DMS79 treated with DMSO at 0.1 percent for 48 hours (cell line): ENCODE data around the gene WDFY3.
"Not testable (repeated sequence)": the region's sequence is repeated elsewhere in the genome, so short reads cannot be mapped to it uniquely, and the experiment has no call there.

Experiments used
- DNase-seq: peaks from one replicate; lab custom pipeline; 2025; lab: John Stamatoyannopoulos, UW

The WDFY3 gene

DNA sequence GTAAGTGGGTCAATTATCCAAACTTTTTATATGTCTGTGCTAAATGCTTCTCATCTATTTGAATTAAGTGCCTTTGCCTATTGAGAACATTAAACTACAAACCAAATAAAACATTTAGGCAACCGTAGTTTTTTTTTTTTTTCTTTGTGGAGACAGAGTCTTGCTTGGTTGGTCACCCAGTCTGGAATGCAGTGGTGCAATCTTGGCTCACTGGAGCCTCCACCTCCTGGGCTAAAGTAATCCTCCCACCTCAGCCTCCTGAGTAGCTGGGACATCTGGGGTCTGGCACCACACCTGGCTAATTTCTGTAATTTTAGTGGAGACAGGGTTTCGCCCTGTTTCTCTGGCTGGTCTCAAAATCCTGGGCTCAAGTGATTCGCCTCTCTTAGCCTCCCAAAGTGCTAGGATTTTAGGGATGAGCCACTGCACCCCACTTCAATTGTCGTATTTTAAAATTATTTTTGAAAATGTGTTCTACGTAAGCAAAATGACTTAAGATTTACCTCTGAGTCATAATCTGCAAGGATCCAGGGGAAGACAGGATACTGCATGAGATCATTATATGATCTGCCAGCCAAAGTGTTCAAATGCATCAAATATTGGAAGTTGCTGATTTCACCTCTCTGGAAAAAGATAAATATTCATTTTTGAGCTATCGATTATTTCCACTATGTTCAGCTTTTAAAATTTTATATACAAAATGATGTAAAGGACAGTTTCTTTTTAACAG lies 257.9 kb downstream of the WDFY3 start:
- peak; percentile 69 for DNase-seq

DNA sequence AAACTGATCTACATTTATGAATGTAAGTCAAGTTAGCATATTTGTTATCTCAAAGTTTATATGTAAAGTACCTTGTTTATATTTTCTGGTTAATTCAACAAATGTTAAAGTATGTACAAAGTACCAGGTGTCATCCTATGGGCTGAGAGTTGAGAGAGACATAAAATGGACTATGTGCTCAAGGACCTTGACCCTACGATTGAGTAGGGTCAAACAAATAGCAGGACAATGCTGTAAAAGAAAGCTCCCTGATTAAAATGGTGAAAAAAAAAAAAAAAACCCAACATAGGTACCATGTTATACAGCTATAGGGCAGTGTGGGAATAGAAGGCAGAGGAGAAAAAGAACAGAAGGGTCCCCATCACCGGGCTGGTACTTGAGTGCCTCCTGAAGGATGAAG lies 260.2 kb downstream of the WDFY3 start:
- no peak for DNase-seq

DNA sequence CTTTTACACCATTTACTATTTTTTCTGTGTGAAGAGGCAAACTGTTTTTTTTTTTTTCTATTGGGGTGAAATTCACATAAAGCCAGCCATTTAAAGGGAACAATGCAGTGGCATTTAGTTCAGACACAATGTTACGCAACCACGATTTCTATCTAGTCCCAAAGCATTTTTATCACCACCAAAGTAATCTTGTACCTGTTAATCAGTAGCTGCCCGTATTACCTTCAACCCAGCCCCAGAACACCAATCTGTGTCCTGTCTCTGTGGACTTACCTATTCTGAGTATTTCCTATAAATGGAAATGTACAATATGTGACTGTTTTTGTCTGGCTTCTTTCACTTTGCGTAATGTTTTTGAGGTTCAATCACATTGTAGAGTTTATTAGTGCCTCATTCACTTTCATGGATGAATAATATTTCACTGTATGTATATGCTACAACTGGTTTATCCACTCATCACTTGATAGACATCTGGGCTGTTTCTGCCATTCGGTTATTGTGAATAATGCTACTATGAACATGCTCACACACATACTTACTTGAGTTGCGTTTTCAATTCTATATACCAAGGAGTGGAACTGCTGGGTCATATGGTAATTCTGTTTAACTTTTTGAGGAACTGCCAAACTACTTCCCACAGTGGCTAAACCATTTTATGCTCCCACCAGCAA lies 267.4 kb downstream of the WDFY3 start:
- DNase-seq, result no peak

DNA sequence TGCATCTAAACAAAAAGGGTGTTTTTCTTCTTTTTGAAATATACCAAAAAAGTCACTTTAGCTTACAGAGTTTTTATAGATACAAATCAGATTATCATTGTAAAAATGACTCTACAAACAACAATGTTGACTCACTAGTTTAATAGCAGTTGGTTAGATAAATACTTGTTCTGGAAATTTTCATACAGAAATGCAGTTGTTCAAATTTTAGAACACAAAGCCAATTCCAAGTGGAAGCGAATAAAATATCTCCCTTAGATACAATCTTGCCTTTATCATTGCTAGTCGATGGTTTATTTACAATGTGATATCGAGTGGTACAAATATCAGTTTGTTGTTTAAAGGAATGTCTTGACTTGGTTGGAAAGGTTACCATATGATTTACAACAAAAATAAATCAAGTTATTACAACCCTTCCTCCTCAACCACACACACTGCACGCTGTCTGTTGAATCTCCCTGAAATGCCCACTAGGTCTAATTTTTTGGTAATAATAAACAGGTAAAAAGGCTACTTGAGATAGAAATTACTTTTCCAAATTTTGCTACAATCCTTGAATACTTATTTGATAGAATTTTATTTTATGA lies 268.8 kb downstream of the WDFY3 start:
- no peak for DNase-seq

DNA sequence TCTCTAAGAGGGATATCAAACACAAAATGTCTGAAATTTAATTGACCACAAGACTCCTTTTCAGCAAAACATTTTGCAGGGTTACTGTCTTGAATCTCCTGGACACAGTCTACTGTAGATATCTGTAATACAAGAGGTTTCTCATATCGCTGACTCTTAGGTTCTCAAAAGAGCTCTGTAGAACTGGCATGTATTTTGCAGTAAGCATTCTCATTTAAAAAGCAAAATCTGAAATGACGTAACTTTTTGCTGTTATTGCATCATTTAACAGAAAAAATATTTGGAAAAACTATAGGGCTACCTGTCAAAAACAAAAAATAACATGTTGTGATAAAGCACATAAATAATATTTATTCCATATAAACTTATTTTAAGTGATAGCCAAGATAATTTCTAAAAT lies 269.3 kb downstream of the WDFY3 start:
- no peak for DNase-seq

DNA sequence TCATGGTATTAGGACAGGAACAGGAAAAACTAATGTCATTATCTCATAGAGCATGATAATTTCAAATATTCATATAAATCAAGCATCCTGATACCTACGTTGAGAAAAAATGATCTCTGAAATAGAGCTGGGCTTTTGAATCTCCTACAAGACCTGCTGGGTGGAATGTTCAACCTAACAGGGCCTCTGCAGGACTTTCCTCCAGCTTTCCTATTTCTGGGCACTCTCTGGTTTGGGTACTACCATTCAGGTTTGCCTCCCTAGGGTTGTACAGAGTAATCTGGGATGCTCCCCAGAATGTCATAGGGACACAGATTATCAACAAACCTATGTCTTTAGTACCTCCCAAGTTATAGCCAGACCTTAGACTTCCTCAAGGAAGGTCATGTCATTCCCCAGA lies 274.7 kb downstream of the WDFY3 start:
- DNase-seq, result no peak

DNA sequence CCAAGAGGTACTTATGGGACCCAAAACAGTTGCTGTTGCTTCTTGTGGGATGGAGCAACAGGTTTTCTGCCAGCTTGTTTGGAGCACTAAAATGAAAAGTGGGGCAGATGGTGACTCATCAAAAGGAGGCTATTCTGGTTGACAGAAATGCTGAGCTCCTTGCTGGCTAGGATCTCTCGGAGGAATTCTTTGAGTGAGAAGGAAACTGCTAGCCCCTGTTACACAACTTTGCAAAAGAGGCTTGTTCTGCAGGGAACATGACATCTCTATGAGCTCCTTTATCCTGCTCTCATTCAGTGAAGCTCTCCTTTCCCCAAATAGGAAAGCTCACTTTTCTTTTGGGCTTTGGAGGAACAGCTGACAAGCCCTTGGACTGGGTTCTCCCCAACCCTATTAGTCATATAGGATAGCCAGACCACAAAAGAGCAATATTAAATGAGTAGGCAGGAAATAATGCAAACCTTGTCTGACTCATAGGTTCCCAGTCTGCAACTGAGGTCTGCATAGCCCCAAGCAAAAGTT lies 275.3 kb downstream of the WDFY3 start:
- DNase-seq, result no peak

DNA sequence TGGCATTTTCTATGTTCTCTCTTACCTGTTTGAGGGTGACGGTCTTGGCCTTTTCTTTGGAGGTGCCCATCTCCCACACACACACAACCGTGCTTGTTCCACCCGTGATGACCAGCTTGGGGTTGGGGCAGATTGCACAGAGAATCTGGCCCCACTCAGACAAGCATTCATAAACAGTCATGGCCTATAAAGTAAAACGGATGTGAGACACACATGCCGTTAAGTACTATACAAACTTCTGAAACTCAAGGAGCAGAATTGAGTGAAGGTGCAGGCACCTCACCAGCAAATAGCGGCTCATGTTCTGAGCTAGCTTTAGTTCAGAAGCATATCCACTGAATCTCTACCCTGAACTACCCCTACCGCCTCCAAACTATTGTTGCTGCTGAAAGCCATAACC lies 276.0 kb downstream of the WDFY3 start:
- DNase-seq, result no peak

DNA sequence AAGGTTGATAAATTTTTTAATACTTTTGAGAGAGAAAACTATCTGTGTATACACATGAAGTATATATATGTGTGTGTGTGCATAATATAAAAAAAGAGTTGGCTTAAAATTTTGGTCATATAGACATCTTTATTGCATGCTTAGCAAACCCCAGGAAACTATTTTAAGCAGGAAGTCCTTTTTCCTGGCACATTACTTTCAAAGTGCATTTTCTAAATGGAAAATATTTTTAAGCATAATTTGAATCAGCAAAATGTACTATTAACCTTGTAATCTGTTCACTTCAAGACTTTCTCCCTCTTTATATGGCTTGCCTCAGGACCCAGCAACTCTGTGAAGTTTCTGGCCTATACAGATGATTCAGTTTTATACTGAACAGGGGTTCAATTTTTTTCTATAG lies 277.3 kb downstream of the WDFY3 start:
- DNase-seq, result no peak

DNA sequence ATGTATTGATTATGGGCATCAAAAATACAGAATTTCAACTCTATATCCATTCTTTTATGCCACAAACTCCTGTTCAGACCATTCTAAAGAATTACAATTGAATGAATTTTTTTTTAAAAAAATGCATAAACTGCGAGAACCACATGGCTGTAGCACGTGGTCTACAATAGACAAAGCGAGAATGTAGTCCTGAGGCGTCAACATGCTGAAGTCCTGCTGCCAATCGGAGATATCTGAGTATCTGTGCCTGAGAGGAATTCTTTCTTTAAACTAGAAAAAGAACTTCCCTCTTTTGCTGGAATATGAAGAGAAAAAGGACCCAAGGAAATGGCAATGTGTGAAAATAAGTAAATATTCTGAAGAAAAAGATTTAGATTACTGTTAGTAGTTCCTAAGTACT lies 277.9 kb downstream of the WDFY3 start:
- DNase-seq, result no peak

DNA sequence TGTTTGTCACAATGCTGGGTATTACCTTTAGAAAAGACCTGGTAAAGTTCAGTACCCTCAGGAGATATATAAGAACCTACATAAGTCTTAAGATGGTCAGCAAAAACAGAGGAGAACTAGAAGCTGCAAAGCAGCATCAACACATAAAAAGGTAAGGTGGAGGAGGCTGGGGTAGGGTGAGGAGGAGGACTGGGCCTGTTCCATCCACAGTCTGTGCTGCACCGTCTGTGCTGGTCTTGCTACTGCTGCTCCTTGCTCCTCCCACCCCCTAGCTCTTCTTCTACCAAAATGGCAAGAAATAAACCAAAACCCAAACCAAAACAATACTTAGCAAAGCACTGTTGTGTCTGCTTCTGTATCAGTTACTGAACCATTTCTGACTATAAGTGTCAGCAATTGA lies 281.4 kb downstream of the WDFY3 start:
- DNase-seq, result no peak

DNA sequence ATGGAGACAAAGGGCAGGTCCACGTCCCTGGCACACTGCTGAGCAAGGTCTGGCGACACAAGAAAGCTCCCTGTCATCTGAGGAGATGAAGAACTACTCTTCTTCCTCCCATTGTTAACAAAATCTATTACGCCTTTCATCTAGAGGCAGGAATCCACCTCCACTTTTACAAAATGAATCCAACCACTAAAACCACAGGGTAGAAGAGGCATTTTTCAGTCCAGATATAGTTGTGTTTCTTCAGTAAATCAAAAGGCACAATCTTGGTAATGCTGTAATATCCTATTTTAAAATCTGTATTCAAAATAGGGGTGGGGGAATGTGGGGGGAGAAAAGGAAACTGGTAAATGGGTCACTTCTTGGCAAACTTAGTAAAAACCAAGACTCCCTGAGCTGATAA lies 282.1 kb downstream of the WDFY3 start:
- no peak for DNase-seq

DNA sequence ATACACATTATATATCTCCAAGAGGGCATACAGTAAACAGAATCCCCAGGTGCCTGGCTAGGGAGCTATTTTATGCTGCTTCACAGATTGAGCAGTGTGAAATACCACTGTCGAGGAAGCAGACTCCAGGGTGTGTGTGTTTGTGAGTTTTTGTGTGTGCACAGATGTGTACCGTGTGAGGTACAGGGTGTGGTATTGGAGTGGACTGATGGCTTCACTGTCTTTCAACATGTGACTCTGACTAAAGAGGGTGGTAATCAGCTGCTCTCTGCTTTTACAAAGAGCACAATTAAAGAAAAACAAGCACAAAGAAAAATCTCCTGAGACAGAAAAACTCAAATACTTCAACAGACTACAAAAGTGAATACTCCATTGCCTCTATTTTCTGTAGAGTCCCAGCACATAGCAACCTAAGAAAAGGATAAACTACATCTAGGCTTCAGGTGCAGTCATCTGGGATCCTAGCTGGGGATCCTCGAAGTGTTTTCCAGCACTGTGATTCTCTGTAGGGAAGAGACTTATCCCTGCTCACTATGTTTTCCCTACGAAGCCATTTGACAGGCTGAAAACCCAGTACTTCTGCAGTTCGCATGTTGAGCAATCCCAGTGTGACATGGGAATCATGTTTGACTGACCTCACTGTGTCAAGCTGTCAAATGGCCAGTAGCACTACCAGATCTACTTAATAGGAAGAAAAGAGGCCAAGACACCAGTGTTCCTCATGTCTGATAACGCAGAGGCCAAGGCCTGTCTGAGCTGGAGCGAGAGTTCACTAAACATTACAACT lies 283.2 kb downstream of the WDFY3 start:
- no peak for DNase-seq

DNA sequence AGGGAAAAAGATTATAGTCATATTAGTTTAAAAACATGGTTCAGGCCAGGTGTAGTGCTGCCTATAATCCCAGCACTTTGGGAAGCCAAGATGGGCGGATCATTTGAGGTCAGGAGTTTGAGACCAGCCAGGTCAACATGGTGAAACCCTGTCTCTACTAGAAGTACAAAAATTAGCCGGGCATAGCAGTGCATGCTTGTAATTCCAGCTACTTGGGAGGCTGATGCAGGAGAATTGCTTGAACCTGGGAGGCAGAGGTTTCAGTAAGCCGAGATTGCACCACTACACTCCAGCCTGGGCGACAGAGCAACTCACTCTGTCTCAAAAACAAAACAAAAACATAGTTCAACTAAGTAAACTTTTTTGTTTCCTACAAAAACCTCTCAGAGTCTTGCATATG lies 283.8 kb downstream of the WDFY3 start:
- DNase-seq, result not testable (repeated sequence)

DNA sequence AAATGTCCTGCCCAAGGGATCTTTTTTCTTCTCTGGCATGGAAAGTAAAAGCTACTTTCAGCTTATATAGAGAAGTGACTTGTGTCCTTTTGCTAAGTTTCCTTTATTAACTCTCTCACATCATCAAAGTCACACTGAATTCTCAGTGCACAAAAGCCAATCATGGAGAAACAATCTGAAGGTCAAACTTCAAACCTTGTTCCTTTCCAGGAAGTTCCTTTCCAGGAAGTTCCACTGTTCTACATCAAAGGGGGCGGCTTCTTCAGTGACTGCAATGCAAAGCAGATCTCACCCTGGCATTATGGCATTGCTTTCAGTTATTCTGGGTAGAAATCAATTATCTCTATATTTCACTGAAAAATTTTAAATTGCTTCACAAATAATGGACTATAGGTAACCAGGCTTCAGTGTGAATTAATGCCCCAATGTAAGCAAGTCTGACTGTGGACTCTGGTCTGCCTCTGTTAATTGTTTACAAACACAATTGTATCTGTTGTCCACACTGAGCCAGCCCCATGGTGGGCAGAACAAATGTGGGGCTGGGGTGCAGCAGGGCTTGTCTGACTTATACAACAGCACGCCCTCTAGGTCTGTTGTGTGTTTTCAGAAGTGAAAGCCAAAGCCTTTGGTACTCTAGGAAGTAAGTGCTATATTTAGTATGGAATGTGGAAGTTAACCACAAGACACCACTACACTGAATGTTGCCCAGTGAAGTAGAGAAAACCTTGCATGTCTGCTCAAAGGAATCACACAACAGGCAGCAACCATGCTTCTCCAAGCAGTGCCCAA lies 284.8 kb downstream of the WDFY3 start:
- DNase-seq, result peak; percentile 13

DNA sequence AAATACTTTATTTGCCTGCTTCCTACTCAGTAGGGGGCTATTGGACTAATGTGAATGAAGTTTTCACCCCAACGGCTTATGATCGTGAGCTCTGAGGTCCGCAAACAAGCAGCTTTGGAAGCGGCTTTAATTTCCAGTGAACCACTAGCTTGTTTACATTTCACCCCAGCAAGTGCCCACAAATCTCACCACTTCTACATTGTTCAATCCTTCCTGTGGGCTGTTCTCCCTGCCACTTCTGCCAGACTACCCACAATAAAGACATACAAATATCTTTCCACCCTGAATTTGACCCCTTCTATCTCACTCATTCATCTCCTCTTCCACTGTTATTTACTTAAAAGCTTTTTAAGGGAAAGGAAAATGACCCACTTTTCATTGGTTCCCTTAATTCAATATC lies 285.5 kb downstream of the WDFY3 start:
- DNase-seq, result no peak

DNA sequence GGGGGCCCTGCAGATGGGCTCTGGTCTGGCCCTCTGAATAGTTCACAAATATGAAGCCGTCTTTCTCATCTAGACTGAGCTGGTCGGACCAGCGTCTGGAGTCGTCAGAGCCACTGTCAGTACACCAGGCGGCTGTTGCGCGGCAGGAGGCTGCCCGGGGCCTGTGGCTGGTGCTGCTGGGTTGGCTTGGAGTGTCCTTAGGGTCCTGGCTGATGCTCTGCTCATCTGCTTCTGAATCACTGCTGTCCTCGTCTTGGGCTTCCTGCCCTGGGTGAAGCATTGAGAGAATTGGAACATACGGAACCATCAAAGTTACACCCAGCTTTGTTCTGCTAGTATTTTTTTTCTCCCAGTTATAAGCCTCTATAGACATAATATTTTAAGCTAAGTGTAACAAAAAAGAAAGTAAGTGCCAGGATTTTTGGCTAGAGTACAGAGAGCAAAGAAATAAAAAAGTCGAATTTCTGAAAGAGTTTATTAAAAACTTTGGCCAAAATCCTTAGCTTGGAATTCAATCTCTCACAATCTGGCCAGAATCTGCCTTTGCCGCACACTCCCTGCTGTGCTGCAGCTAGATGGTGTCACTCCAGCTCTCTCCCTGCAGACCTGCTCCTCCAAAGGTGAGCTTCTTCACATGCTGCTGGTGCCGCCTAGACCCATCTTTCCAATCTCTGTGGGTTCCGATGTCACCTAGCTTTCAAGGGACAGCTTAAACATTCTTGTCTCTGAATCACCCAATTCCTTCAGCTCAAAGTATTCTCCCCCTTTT lies 287.3 kb downstream of the WDFY3 start:
- no peak for DNase-seq

DNA sequence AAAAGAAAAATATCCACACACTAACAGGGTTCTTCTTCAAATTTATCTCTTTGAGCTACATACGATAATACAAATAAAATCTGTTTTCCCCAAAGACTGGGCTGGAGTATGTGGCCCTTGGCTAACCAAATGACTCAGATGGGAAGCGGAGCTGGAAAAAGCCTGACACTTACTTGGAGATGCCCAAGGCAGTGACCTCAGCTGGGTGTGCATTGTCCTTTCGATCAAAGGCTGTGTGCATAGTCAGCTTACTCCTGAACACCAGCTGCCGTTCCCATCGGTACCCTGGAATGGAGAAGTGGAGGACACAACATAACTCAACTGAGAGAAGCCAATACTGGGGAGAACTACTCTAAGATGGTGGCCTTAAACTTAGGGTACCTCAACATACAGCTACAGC lies 288.5 kb downstream of the WDFY3 start:
- no peak for DNase-seq

DNA sequence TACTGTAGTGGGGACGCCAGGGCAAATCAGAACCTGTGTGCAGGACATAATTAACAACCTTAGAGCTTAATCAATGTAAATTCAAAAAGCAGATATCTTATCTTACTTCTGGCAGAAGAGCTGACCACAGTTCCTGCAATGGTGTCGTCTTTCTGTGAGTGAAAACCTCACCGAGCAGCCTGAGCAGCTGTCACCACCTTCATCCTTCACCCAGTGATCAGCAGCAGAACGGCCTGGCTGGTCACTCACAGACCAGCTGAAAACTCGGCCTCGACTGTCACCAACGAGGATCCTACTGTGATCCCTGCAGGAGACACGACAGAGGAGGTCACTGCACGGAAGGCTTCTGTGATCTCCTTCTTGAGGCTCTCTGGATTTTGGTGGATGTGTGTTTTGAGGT lies 289.4 kb downstream of the WDFY3 start:
- no peak for DNase-seq

DNA sequence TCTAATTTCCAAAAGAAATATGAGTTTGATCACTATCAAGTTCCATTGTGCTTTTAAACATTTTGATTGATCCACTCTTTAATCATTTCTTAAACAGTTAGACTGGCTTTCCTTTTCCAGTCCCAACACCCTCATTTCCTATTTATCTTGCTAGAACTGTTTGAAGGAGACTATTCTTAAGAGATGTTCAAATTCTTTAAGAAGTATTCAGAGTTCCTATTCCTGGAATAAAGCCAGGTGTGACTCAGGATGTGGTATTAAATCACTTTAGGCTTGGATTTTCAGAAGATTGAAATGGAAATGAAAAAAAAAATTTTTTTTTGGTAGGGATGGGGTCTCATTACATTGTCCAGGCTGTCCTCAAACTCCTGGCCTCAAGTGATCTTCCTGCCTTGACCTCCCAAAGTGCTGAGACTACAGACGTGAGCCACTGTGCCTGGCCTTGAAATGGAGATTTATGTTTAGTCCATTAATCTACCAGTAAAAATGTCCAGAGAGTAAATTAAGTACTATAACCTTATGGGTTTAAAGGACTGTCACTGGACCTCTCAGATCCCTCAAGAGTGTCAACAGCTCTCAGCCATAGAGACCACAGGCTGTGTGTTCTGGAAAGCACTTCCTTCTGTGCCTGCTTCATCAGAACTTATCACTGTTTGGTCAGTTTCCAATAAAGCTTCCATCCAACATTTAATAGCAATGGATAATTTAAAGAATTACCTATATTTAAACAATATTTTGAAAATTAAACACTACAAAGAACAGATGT lies 292.8 kb downstream of the WDFY3 start:
- DNase-seq, result peak; percentile 9
